Mammary epithelial cell (primary cell): ENCODE measurements around the gene FAM210B.
"Not testable (repeated sequence)": the region's sequence is repeated elsewhere in the genome, so short reads cannot be mapped to it uniquely, and the experiment has no call there.

ENCODE experiments used
- EZH2 ChIP-seq: IDR thresholded peaks from 2 replicates; pipeline ENCODE4 v1.6.1; 2012; ENCODE audit warnings: low read length, inconsistent platforms, borderline replicate concordance
- TF ChIP-seq, protein P1 (sequence below), 2 donors: IDR thresholded peaks in 1 of 2; conservative IDR thresholded peaks in 1 of 2; 2 replicates each; pipeline ENCODE4 v1.5.1; 2011 to 2012; ENCODE audit warnings: inconsistent platforms in 2 of 2, low read length in 2 of 2, mild to moderate bottlenecking in 2 of 2, control low read depth in 1 of 2, low read depth in 1 of 2; ENCODE audit not compliant: insufficient read depth in 1 of 2; ENCODE audit errors: extremely low read depth in 1 of 2

DNA sequence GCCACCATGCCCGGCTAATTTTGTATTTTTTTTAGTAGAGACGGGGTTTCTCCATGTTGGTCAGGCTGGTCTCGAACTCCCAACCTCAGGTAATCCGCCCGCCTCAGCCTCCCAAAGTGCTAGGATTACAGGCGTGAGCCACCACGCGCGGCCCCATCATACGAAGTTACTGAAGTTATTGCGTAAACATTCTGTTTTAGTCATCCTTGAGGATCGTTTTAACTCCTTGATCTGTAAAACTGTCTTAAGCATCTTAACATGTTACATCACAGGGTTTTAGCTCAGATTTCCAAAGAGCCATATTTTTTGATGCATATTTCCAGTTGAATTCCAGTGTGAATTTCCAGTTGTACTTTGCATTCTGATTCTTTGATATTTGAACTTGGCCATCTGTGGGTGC lies 46.6 kb downstream of the FAM210B start:
- TF ChIP-seq, protein P1, sequence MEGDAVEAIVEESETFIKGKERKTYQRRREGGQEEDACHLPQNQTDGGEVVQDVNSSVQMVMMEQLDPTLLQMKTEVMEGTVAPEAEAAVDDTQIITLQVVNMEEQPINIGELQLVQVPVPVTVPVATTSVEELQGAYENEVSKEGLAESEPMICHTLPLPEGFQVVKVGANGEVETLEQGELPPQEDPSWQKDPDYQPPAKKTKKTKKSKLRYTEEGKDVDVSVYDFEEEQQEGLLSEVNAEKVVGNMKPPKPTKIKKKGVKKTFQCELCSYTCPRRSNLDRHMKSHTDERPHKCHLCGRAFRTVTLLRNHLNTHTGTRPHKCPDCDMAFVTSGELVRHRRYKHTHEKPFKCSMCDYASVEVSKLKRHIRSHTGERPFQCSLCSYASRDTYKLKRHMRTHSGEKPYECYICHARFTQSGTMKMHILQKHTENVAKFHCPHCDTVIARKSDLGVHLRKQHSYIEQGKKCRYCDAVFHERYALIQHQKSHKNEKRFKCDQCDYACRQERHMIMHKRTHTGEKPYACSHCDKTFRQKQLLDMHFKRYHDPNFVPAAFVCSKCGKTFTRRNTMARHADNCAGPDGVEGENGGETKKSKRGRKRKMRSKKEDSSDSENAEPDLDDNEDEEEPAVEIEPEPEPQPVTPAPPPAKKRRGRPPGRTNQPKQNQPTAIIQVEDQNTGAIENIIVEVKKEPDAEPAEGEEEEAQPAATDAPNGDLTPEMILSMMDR (conservative IDR thresholded peaks at IDR 0.05 in 1 of 2, IDR thresholded peaks at IDR 0.05 in 1 of 2; ENCODE audit: extremely low read depth in 1 of 2, insufficient read depth in 1 of 2, low read depth in 1 of 2, low read length in 2 of 2), result not testable (repeated sequence)
- not testable (repeated sequence) for TF ChIP-seq EZH2
